ENCODE results near the gene VSTM1. TPM values are rescaled to one million over a fixed set of nuclear protein-coding genes. Genes with fewer than 3 reads are reported as not detected.
A peak's percentile ranks its signal among the peaks of the same experiment; 100 is the strongest.
"Not testable (repeated sequence)": the region's sequence is repeated elsewhere in the genome, so short reads cannot be mapped to it uniquely, and the experiment has no call there.

The VSTM1 gene
- 0.76 TPM for total RNA-seq

- DNase-seq (ENCODE audit: low spot score) (no peak), ATAC-seq (no peak)
- intact Hi-C loops (cut with DNase I) = no loop called here
These were observed at the start of gene VSTM1 for GRCh38 chr19:54063350-54064116. TSS of gene VSTM1 (minus strand) at chr19:54063897. CDS start at chr19:54063777, 120 bp downstream.

GRCh38 chr19:54109651-54110050, 46.0 kb upstream of the VSTM1 start:
- intact Hi-C loops (cut with DNase I) = no loop called here
- ATAC-seq (no peak), DNase-seq (ENCODE audit: low spot score) (no peak)

GRCh38 chr19:54108496-54108895, 44.8 kb upstream of the VSTM1 start:
- DNase-seq (ENCODE audit: low spot score) (no peak), ATAC-seq (no peak)
- intact Hi-C loops (cut with DNase I) = no loop called here

GRCh38 chr19:54107876-54108490, 44.3 kb upstream of the VSTM1 start:
- peak; percentile 53 for DNase-seq (ENCODE audit: low spot score)
- intact Hi-C loops (cut with DNase I) = no loop called here
- no peak for ATAC-seq

GRCh38 chr19:54106716-54107115, 43.0 kb upstream of the VSTM1 start:
- peak; percentile 51 for DNase-seq (ENCODE audit: low spot score)
- ATAC-seq = no peak
- intact Hi-C loops (cut with DNase I) = no loop called here

- ATAC-seq = no peak
- intact Hi-C loops (cut with DNase I) = no loop called here
- DNase-seq (ENCODE audit: low spot score) = peak; percentile 42
These were observed 42.1 kb upstream of the VSTM1 start for GRCh38 chr19:54105796-54106195.

GRCh38 chr19:54104998-54105715, 41.5 kb upstream of the VSTM1 start:
- intact Hi-C loops (cut with DNase I) = no loop called here
- DNase-seq (ENCODE audit: low spot score) = no peak
- ATAC-seq = no peak

- DNase-seq (ENCODE audit: low spot score) (peak; percentile 97), ATAC-seq (peak; percentile 100)
- intact Hi-C loops (cut with DNase I) = no loop called here
These were observed 38.9 kb upstream of the VSTM1 start, which contains the start of gene NDUFA3 for GRCh38 chr19:54102421-54103169. TSS of gene NDUFA3 (plus strand) at chr19:54102855. CDS start at chr19:54102879, 24 bp downstream.

- DNase-seq (ENCODE audit: low spot score) = no peak
- no peak for ATAC-seq
- intact Hi-C loops (cut with DNase I) = no loop called here
These were observed 36.9 kb upstream of the VSTM1 start, which contains the start of gene OSCAR for GRCh38 chr19:54100561-54100960. TSS of gene OSCAR (minus strand) at chr19:54100803. CDS start at chr19:54100792, 11 bp downstream.

- intact Hi-C loops (cut with DNase I) = loop anchor here (2.0 kb wide), 1 partner anchor 319 kb away; no protein-coding TSS in a partner anchor
- not testable (repeated sequence) for DNase-seq (ENCODE audit: low spot score); ATAC-seq
These were observed 36.2 kb upstream of the VSTM1 start for GRCh38 chr19:54099903-54100255.

GRCh38 chr19:54099190-54099902, 35.6 kb upstream of the VSTM1 start:
- DNase-seq (ENCODE audit: low spot score) = no peak
- intact Hi-C loops (cut with DNase I) = loop anchor here (2.0 kb wide), 1 partner anchor 319 kb away; no protein-coding TSS in a partner anchor
- ATAC-seq = no peak

- intact Hi-C loops (cut with DNase I) = no loop called here
- ATAC-seq (peak; percentile 66), DNase-seq (ENCODE audit: low spot score) (no peak)
These were observed 33.0 kb upstream of the VSTM1 start for GRCh38 chr19:54096617-54097106.

- DNase-seq (ENCODE audit: low spot score); intact Hi-C loops (cut with DNase I): not testable (repeated sequence)
- ATAC-seq = peak; percentile 70
These were observed 32.3 kb upstream of the VSTM1 start for GRCh38 chr19:54095859-54096616.

GRCh38 chr19:54095136-54095858, 31.6 kb upstream of the VSTM1 start:
- DNase-seq (ENCODE audit: low spot score) (no peak), ATAC-seq (no peak)
- intact Hi-C loops (cut with DNase I) = no loop called here

- peak; percentile 3 for DNase-seq (ENCODE audit: low spot score)
- intact Hi-C loops (cut with DNase I) = no loop called here
These were observed 30.8 kb upstream of the VSTM1 start for GRCh38 chr19:54094426-54095000.

GRCh38 chr19:54084410-54084809, 20.7 kb upstream of the VSTM1 start:
- intact Hi-C loops (cut with DNase I) = no loop called here
- ATAC-seq = no peak
- DNase-seq (ENCODE audit: low spot score) = no peak

More at GRCh38 chr19:54094426-54095000, 30.8 kb upstream of the VSTM1 start:
- no peak for ATAC-seq
